Measurements from ENCODE around the gene CFC1B. TPM values are rescaled to one million over a fixed set of nuclear protein-coding genes. Genes with fewer than 3 reads are reported as not detected.
"Not testable (repeated sequence)": the region's sequence is repeated elsewhere in the genome, so short reads cannot be mapped to it uniquely, and the experiment has no call there.

CFC1B gene
- polyA plus RNA-seq (2011; rRNA removed) = not detected in 2 replicates
- polyA minus RNA-seq (2011; rRNA and poly(A)+ RNA removed) = not detected in 2 replicates

- H3K27me3 ChIP-seq (ENCODE audit: control insufficient read depth, insufficient read depth, low read length); H3K36me3 ChIP-seq (ENCODE audit: control insufficient read depth, insufficient read depth, low read length); POLR2A ChIA-PET; CTCF ChIA-PET; H3K4me3 ChIP-seq (ENCODE audit: low read depth, low read length); DNase-seq (ENCODE audit: low read depth): not testable (repeated sequence)
Measured at GRCh38 chr2:130520992-130521391, at the start of gene CFC1B. TSS of gene CFC1B (plus strand) at chr2:130521222. CDS start at chr2:130521485, 263 bp downstream.

DNA sequence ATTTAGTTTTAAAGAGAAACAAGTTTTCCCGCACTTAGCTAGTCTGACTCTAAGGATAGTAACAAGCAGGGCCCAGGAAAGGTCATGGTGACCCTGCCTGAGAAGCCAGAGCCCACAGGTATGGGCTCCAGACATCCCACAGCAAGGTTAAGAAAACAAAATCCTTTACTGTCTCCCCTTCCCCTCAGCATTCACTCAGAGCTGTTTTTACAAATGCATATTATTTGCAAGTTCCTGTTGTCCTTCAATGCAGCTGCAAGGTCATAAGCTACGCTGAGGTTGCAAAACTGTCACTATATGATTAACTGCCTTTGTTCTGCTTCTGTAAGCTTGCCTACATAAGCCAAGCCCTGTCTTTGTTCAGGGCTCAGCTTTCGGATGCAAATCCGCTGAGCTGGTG, 29.9 kb upstream of the CFC1B start:
- H3K27me3 ChIP-seq (ENCODE audit: control insufficient read depth, insufficient read depth, low read length); DNase-seq (ENCODE audit: low read depth); CTCF ChIA-PET; H3K4me3 ChIP-seq (ENCODE audit: low read depth, low read length); H3K36me3 ChIP-seq (ENCODE audit: control insufficient read depth, insufficient read depth, low read length); POLR2A ChIA-PET: not testable (repeated sequence)

- H3K4me3 ChIP-seq (ENCODE audit: low read depth, low read length); H3K27me3 ChIP-seq (ENCODE audit: control insufficient read depth, insufficient read depth, low read length); POLR2A ChIA-PET; DNase-seq (ENCODE audit: low read depth); H3K36me3 ChIP-seq (ENCODE audit: control insufficient read depth, insufficient read depth, low read length); CTCF ChIA-PET: not testable (repeated sequence)
Measured at GRCh38 chr2:130509228-130509627, 11.8 kb upstream of the CFC1B start, which contains the start of gene POTEI. TSS of gene POTEI (minus strand) at chr2:130509328. CDS start at chr2:130509235, 93 bp downstream.

DNA sequence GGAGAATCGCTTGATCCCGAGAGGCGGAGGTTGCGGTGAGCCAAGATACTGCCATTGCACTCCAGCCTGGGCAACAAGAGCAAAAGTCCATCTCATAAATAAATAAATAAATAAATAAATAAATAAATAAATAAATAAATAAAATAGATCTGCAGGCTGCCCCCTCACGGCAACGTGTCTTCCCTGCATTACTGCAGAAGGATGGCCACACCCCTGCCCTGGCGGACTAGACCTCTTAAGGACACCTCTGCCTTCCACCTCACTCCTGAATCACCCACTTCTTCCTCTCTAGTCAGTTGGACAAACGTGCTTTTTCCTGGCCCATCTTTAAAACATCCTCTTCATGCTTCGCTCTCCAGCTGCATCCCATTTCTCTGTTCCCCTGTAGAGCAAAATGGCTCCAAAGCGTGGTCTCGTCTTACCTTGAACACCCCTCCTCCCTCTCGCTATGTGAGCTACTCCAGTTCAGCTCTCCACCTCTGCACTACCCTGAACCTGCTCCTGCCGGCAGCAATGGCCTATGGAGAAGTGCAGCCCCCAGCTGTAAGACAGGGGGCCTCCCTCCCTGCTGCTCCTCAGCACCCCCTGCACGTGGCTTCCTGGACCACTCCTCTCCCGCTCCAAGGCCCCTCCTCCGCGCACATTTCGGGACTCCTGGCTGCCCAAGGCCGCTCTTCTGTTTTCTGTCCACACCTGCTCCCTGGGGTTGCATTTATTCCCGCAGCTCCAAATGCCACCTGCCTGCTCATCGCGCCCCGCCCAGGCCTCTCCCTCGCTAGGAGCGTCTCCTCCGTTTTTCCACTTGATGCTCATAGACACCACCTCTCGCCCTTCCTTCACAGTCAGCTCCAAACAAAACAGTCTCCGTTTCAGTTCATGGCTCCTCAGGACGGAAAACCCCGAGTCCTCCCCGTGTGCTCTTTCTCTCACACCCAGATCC, 9.9 kb upstream of the CFC1B start:
- H3K36me3 ChIP-seq (ENCODE audit: control insufficient read depth, insufficient read depth, low read length); POLR2A ChIA-PET; H3K4me3 ChIP-seq (ENCODE audit: low read depth, low read length); CTCF ChIA-PET; DNase-seq (ENCODE audit: low read depth); H3K27me3 ChIP-seq (ENCODE audit: control insufficient read depth, insufficient read depth, low read length): not testable (repeated sequence)

GRCh38 chr2:130511747-130512451, 9.1 kb upstream of the CFC1B start:
- H3K36me3 ChIP-seq (ENCODE audit: control insufficient read depth, insufficient read depth, low read length); DNase-seq (ENCODE audit: low read depth); POLR2A ChIA-PET; H3K27me3 ChIP-seq (ENCODE audit: control insufficient read depth, insufficient read depth, low read length); H3K4me3 ChIP-seq (ENCODE audit: low read depth, low read length); CTCF ChIA-PET: not testable (repeated sequence)

DNA sequence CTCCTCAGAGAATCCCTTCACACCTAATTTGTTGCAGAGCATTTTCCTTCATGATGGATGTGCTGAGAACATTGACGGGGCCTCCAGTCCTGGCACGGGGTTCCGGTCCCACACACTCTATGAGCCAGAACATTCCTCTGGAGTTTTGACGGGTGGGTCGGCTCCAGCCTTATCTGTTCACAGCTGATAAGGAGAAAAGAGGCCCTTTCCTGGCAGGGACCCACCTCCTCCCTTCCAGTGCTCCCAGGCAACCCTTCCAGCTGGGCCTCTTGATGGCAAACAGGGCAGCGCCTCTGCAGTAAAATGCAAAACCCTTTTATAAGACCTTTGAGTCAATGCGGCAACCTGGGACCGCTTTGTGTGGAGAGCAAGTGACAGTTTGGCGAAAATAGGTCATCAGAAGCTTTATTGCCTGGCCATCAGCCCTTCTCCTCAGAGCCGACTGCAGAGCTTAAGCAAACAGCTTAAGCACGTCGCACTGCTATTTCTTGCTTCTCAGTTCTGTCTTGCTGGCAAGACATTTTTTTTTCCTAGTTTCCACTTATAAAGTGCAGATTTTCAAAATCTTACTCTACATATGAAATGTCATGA, 2.4 kb upstream of the CFC1B start:
- H3K36me3 ChIP-seq (ENCODE audit: control insufficient read depth, insufficient read depth, low read length); H3K27me3 ChIP-seq (ENCODE audit: control insufficient read depth, insufficient read depth, low read length); POLR2A ChIA-PET; CTCF ChIA-PET; H3K4me3 ChIP-seq (ENCODE audit: low read depth, low read length); DNase-seq (ENCODE audit: low read depth): not testable (repeated sequence)

DNA sequence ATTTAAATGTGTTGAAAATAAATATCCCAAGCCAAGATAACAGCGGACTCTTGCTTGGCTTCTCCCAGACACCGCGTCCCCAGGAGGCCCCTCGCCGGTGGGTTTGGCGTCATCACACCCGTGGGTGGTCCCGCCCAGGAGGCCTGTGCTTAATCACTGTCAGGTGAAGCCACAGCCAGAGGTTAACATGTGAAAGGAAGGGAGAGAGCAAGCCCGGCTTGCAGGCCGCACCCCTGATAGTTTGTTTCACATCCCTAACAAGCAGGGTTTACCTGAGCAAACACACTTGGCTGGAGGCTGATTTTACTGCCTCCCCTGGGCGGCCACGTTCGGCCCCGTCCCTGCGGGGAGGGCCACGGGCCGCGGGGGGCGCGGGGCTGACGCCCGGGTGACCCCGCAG, 1.4 kb downstream of the CFC1B start:
- H3K27me3 ChIP-seq (ENCODE audit: control insufficient read depth, insufficient read depth, low read length); DNase-seq (ENCODE audit: low read depth); H3K4me3 ChIP-seq (ENCODE audit: low read depth, low read length); CTCF ChIA-PET; POLR2A ChIA-PET; H3K36me3 ChIP-seq (ENCODE audit: control insufficient read depth, insufficient read depth, low read length): not testable (repeated sequence)

- CTCF ChIA-PET; DNase-seq (ENCODE audit: low read depth); H3K4me3 ChIP-seq (ENCODE audit: low read depth, low read length); POLR2A ChIA-PET; H3K36me3 ChIP-seq (ENCODE audit: control insufficient read depth, insufficient read depth, low read length); H3K27me3 ChIP-seq (ENCODE audit: control insufficient read depth, insufficient read depth, low read length): not testable (repeated sequence)
Measured at GRCh38 chr2:130527365-130527967, 6.4 kb downstream of the CFC1B start.

GRCh38 chr2:130529545-130529944, 8.5 kb downstream of the CFC1B start:
- H3K27me3 ChIP-seq (ENCODE audit: control insufficient read depth, insufficient read depth, low read length); H3K36me3 ChIP-seq (ENCODE audit: control insufficient read depth, insufficient read depth, low read length); CTCF ChIA-PET; H3K4me3 ChIP-seq (ENCODE audit: low read depth, low read length); POLR2A ChIA-PET; DNase-seq (ENCODE audit: low read depth): not testable (repeated sequence)

GRCh38 chr2:130530212-130530611, 9.2 kb downstream of the CFC1B start:
- H3K4me3 ChIP-seq (ENCODE audit: low read depth, low read length); H3K27me3 ChIP-seq (ENCODE audit: control insufficient read depth, insufficient read depth, low read length); POLR2A ChIA-PET; DNase-seq (ENCODE audit: low read depth); CTCF ChIA-PET; H3K36me3 ChIP-seq (ENCODE audit: control insufficient read depth, insufficient read depth, low read length): not testable (repeated sequence)

DNA sequence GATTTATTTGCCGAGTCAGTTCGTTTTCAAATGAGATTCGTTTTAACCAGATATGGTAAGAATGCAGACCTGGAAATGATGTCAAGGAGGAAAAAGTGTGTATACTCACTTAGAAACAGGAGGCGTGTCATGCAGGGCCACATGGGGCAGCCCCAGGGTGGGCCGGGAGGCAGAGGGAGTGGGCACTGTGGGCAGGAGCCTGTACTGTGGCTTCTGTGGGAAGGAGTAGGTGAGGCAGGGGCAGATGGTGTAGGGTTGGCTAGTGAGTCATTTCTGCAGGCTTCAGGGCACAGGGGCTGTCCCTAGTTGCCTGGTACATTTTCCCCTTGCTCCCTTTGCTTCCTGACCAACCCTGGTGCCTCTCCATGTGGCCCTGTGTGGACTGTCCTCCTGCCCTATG, 10.2 kb downstream of the CFC1B start:
- DNase-seq (ENCODE audit: low read depth); H3K4me3 ChIP-seq (ENCODE audit: low read depth, low read length); H3K27me3 ChIP-seq (ENCODE audit: control insufficient read depth, insufficient read depth, low read length); CTCF ChIA-PET; H3K36me3 ChIP-seq (ENCODE audit: control insufficient read depth, insufficient read depth, low read length); POLR2A ChIA-PET: not testable (repeated sequence)

DNA sequence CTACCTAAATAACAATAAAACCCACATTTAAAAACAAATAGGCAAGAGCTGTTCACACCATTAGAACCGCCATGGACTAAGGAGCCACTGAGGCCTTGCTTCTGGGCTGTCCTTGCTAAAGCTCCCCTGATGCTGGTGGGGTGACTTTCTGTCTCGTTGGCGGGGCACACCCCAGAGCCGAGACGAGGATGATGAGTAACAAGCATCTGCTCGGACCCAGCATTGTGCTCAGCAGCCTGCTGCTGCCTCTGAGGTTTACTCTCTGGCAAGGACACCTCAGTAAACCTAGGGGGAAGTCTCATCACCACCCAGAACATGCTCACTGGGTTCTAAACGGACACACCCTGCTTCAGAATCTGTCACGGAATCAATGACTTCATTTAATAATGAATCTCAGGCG, 10.7 kb downstream of the CFC1B start:
- H3K36me3 ChIP-seq (ENCODE audit: control insufficient read depth, insufficient read depth, low read length); H3K4me3 ChIP-seq (ENCODE audit: low read depth, low read length); DNase-seq (ENCODE audit: low read depth); H3K27me3 ChIP-seq (ENCODE audit: control insufficient read depth, insufficient read depth, low read length); CTCF ChIA-PET; POLR2A ChIA-PET: not testable (repeated sequence)
